GM11168 (cell line): ENCODE data around the gene LRRC32.

ENCODE experiments used
- in situ Hi-C: fragments of 300-500 bp; cut with MboI; formaldehyde crosslinking; loops from one replicate; pipeline ENCODE4 v1.12.0; 2022; ENCODE audit warnings: low sequenced_read_pairs; ENCODE audit not compliant: unreplicated experiment

Gene LRRC32

GRCh38 chr11:76700177-76701100 lies 29.9 kb upstream of the LRRC32 start:
- in situ Hi-C loops, result no loop called here

DNA sequence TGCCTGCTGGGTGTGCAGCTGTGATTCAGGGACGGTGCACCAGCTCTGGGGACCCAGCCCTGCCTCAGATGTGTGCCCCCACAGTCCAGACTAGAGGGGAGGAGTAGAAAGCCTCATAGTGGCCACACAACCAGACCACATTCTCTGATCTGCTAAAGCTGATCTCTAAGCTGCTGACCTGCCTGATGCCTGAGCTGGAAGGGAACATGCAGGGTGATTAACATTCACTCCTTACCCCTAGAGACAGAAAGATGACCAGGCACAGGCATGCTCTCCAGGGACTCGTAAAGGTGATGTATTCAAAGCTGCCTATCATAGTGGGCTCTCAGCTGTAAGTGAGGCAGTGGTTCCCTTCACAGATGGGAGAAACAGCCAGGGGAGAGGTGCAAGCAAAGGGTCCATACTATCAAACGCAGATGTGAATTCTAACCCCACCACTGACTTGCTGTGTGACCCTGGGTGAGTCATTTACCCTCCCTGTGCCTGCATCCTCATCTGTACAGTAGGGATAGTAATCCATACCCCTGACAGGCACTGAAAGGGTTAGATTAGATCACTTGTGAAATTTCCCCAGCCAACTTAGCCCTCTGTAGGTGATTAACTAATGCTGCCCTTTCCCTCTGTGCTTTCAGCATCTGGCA lies 29.0 kb upstream of the LRRC32 start:
- in situ Hi-C loops, result no loop called here

DNA sequence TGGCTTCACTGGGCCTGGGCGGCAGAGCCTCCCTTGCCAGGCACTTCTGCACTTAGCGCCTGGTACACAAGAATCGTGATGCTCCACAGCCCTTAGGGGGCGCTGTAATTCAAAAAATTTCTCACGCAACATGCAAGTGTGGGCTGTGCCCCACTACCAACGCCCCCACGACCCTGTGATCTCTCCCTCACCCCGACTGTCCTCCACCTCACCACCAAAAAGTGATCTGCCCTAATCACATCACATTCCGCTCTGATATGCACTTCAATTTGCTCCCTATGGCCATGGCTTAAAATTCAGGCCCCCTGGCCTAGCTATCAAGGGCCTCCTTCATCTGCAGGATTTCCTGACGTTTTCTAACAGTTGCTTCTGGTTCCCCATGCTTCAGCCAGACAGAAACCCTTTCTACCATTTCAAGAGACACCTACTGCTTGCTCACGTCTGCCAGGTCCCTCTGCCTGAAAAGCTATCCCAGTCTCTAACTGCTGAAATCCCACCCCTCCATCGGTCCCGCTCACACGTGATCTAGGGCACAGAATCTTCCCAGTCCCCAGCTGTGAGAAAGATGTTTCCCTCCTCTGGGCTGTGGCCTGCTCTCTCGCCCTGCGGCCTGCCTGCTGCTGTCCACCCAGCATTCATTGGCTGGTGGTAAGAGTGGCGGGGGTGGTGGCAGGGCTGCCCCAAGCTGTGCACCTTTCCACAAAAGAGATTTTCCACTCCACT lies 27.9 kb upstream of the LRRC32 start:
- in situ Hi-C loops, result no loop called here

DNA sequence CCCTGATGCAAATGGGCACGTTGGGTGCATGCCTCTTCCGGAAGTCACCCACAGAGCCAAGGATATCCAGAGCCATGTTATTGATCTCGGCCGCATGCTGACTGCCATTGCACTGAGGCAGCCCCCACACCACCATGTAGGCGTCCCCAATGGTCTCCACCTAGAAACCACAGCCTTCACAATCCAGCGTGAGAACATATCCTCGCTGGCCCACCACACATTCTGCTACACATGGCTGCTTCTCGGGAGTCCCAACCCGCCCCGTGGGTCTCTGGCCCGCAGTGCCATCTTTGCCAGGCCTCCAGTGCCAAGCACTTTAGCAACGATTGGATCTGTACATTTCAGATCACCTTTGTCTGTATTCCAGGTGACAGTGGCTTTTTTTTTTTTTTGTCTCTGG lies 26.2 kb upstream of the LRRC32 start:
- in situ Hi-C loops, result no loop called here

DNA sequence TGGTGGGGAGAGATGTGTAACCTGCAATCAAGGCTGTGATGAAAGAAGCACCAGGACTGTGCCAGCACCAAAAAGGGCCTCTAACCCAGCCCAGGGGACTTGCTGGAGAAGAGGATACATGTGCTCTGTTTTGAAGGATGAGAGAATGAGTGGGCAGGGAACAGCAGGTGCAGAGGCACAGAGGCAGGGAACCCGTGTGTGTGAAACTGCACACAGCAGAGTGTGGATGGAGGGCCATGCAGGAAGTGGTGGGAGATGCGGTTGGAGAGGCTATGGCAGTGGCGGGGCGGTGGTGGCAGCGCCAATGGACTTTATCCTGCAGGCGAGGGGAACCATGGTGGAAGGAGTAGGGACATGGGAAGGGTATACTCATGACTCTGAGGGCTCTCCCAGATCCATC lies 25.2 kb upstream of the LRRC32 start:
- in situ Hi-C loops, result no loop called here

DNA sequence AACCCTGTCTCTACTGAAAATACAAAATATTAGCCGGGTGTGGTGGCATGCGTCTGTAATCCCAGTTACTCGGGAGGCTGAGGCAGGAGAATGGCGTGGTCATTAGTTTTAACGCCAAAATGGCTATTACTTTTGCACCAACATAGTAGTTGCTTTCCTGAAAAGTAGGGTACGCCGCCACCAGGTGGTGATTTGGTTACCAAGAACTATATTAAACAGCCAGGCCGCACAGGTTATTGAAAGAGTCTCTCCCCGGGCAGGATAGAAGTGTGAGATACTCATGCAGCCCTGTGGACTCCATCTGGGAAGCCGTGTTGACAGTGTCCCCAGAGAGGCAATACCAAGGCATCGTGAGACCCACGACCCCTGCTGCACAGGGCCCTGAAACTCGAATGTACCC lies 24.6 kb upstream of the LRRC32 start:
- in situ Hi-C loops, result no loop called here

GRCh38 chr11:76694664-76695063 lies 24.1 kb upstream of the LRRC32 start:
- in situ Hi-C loops, result no loop called here

- in situ Hi-C loops, result no loop called here
These were observed 23.3 kb upstream of the LRRC32 start for GRCh38 chr11:76693806-76694205.

DNA sequence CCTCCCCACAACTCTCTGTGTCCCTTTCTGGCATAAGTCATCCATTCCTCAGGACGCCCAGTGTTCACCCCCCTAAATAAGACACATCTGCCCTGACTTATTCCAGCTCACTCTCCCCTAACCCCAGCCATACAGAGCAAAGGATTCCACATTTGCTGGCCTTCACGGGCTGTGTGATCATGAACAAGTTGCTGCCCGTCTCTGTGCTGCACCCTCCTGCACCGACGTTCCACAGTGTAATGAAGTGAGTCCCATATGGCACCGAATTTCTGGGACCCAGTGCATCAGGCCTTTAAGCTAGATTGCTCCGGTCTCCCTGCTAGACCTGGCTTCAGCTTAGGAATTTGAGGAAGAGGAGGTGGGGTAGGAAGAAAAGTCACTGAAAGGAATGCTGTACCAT lies 22.4 kb upstream of the LRRC32 start:
- in situ Hi-C loops, result no loop called here

DNA sequence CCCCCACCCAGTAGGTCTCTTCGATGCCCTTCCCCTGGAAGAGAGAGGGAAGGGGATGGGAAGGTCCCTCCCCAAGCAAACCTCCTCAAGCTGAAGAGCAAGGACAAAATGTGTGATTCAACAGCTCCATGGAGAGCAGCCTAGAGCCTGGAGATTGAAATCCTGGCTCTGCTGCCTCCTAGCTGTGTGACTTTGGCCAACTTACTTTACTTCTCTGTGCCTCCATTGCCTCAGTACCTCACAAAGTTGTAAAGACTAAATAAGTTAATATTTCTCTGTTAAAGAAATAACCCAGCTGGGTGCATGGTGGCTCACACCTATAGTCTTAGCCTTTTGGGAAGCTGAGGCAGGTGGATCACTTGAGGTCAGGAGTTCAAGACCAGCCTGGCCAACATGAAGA lies 21.1 kb upstream of the LRRC32 start:
- in situ Hi-C loops, result no loop called here

GRCh38 chr11:76690736-76691135 lies 20.2 kb upstream of the LRRC32 start:
- in situ Hi-C loops, result no loop called here

GRCh38 chr11:76689313-76690260 lies 19.0 kb upstream of the LRRC32 start:
- in situ Hi-C loops, result loop anchor here (10.0 kb wide), 2 partner anchors 85 to 145 kb away; no protein-coding TSS in a partner anchor

DNA sequence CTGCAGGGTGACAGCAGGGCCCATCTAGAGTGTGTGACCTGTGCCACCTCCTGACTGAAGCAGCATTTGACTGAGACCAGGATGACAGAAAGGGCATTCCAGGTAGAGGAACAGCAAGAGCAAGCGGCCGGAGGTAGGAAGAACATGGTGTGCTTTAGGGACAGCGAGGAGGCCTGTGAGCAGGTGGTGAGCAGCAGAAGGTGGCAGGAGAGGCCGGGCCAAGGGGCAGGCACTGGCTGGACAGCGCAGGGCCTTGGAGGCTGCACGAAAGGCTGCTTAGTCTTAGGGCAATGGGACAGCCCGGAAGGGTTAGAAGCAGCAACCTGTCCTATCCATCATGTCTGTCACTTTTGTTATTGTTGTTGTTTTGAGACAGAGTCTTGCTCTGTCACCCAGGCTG lies 17.6 kb upstream of the LRRC32 start:
- in situ Hi-C loops, result loop anchor here (10.0 kb wide), 2 partner anchors 83 to 143 kb away; no protein-coding TSS in a partner anchor

GRCh38 chr11:76686261-76687079 lies 15.9 kb upstream of the LRRC32 start:
- in situ Hi-C loops, result loop anchor here (10.0 kb wide), 2 partner anchors 82 to 142 kb away; no protein-coding TSS in a partner anchor

- in situ Hi-C loops, result loop anchor here (10.0 kb wide), 2 partner anchors 81 to 141 kb away; no protein-coding TSS in a partner anchor
These were observed 15.3 kb upstream of the LRRC32 start for GRCh38 chr11:76685831-76686230.

- in situ Hi-C loops, result loop anchor here (10.0 kb wide), 2 partner anchors 80 to 140 kb away; no protein-coding TSS in a partner anchor
These were observed 14.7 kb upstream of the LRRC32 start for GRCh38 chr11:76685237-76685636.

GRCh38 chr11:76684516-76684915 lies 14.0 kb upstream of the LRRC32 start:
- in situ Hi-C loops, result loop anchor here (10.0 kb wide), 2 partner anchors 80 to 140 kb away; no protein-coding TSS in a partner anchor
